Stimulated activated naive CD8-positive, alpha-beta T cell treated with anti-CD3 and anti-CD28 coated beads, Interleukin-15, Interleukin-2, amounts not matched to agents 100 ng/mL and 50 ng/mL, for 24 hours (primary cell): ENCODE results near the gene C1QTNF1.

ENCODE experiments used
- H3K27ac Mint-ChIP-seq: one replicate; pipeline ENCODE4 v1.8.0; 2021; ENCODE audit warnings: mild to moderate bottlenecking, mixed read lengths
- H3K27me3 Mint-ChIP-seq: one replicate; pipeline ENCODE4 v1.8.0; 2021; ENCODE audit warnings: mixed read lengths
- H3K36me3 Mint-ChIP-seq: one replicate; pipeline ENCODE4 v1.8.0; 2021; ENCODE audit warnings: low read depth, mixed read lengths
- H3K4me1 Mint-ChIP-seq: one replicate; pipeline ENCODE4 v1.8.0; 2021; ENCODE audit warnings: low read depth, mixed read lengths
- H3K4me3 Mint-ChIP-seq: one replicate; pipeline ENCODE4 v1.8.0; 2021; ENCODE audit warnings: mild to moderate bottlenecking, mixed read lengths
- H3K9me3 Mint-ChIP-seq: one replicate; pipeline ENCODE4 v1.8.0; 2021; ENCODE audit warnings: mixed read lengths

C1QTNF1 gene

DNA sequence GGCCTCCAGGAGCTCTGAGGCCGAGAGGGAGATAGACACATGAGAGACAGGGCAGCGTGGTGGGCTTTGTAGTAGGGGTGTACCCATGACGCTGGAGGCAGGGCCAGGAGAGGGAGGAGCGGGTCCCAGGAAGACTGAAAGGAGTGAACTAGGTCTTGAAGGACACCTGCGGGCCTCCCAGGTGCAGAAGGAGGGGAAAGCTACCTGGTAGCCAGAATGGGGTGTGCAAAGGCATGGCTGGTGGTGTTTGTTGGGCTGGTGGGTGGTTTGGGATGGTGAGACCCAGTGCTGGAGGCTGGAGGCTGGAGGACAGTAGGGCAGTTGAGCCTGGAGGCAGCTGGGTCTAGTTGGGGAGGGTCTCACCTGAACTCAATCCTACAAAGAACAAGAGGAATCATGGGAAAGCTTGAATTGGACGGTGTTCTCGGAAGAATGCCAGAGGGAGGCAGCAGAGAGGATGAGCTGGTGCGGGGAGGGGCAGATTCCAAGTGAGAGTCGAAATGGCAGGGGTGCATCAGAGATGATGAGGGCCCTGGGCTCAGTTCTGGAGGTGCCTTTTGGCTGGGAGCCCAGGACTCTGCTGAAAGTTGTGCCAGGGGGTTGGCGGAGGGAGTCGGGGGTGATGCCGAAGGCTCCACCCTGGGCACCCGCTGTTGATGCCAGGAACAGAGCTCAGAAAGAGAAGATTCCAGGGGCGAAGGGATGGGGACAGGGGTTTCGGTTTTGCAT is 21.2 kb downstream of the C1QTNF1 start:
- peaks cover 8% of the 10 kb centered on the region for H3K27me3 Mint-ChIP-seq
- no peak overlapping the region for H3K4me3 Mint-ChIP-seq
- no peak overlapping the region for H3K27ac Mint-ChIP-seq
- H3K9me3 Mint-ChIP-seq = no peaks in the 10 kb centered on the region
- H3K4me1 Mint-ChIP-seq = no peaks in the 10 kb centered on the region
- no peaks in the 10 kb centered on the region for H3K36me3 Mint-ChIP-seq

DNA sequence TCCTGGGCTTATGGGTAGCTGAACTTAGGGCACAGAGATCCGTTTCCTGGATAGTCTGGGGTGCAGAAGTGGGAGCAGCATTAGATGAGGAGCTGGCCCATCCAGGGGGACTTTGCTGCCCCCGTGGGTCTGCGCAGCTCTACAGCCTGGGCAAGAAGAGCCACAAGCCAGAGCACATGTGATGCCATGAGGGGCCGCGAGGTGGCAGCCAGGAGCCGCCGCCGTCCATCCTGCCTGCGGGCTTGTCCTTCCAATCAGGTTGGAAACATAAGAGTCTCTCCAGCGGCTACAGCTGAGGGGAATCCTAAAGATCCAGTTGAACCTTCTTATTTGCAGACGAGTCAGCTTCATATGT is 21.9 kb downstream of the C1QTNF1 start:
- Mint-ChIP-seq H3K9me3 (no peaks in the 10 kb centered on the region), H3K36me3 (no peaks in the 10 kb centered on the region), H3K4me3 (no peak overlapping the region), H3K4me1 (no peaks in the 10 kb centered on the region), H3K27ac (no peak overlapping the region), H3K27me3 (peaks cover 8% of the 10 kb centered on the region)

DNA sequence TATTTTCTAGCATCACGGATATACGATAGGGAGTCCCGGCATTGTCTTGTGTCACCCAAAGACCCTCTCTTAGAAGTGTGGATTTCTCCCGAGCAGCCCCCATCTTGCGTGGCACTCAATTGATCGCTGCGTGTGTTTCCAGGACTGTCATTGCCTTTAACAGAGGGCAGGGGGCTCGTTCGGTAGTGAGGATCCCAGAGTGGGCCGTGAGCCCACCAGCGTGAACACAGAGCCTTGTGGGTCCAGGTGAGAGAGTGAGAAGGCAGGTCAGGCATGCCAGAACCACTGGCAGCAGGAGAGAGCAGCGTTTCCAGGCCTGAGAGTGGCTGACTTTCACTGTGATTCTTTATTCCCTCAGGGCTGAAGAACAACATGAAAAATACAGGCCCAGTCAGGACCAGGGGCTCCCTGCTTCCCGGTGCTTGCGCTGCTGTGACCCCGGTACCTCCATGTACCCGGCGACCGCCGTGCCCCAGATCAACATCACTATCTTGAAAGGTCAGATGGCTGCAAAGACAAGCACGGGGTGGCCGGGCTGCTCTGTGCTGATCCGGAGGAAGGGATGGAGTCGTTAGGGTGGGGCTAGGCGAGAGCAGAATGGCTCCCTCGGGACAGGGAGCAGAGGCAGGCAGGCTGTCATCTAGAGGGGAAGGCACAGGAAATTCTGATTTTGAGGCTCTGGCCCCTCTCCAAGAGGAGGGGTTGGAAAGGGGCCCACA is 22.4 kb downstream of the C1QTNF1 start:
- Mint-ChIP-seq H3K4me1 (no peaks in the 10 kb centered on the region), H3K9me3 (no peaks in the 10 kb centered on the region), H3K27ac (no peak overlapping the region), H3K4me3 (no peak overlapping the region), H3K27me3 (peaks cover 12% of the 10 kb centered on the region), H3K36me3 (no peaks in the 10 kb centered on the region)

DNA sequence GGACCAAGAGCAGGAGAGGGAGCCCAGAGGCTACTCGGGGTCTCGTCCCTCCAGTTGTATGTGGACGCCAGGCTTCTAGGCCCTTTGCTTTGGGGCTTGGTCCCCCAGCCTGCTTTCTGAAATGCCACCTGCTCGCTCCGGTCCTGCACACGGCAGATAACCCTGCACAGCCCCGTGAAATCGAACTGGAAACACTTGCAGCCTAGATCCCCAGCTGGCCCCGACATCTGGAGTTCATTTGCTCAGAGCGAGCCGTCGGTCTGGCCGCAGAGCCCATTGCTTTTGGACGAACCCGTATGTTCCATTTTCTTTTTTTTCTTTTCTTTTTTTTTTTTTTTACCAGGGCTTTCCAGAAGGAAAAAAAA is 22.9 kb downstream of the C1QTNF1 start:
- Mint-ChIP-seq H3K4me1 (no peaks in the 10 kb centered on the region), H3K27ac (no peak overlapping the region), H3K9me3 (no peaks in the 10 kb centered on the region), H3K36me3 (no peaks in the 10 kb centered on the region), H3K27me3 (peaks cover 12% of the 10 kb centered on the region), H3K4me3 (no peak overlapping the region)

DNA sequence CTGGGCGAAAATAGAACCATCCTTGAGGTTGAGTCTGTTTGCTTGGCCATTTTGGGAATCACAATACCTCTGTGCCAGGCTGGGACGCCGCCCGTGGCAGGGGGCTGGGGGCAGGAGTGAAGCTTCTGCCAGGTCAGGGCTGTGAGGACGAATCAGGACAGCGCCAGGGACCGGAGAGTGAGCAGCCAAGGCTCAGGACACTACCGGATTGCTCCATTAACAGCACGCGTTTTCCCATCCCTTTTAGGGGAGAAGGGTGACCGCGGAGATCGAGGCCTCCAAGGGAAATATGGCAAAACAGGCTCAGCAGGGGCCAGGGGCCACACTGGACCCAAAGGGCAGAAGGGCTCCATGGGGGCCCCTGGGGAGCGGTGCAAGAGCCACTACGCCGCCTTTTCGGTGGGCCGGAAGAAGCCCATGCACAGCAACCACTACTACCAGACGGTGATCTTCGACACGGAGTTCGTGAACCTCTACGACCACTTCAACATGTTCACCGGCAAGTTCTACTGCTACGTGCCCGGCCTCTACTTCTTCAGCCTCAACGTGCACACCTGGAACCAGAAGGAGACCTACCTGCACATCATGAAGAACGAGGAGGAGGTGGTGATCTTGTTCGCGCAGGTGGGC is 23.4 kb downstream of the C1QTNF1 start:
- Mint-ChIP-seq H3K4me3 (no peak overlapping the region), H3K4me1 (no peaks in the 10 kb centered on the region), H3K27me3 (peaks cover 12% of the 10 kb centered on the region), H3K27ac (no peak overlapping the region), H3K36me3 (no peaks in the 10 kb centered on the region), H3K9me3 (no peaks in the 10 kb centered on the region)

DNA sequence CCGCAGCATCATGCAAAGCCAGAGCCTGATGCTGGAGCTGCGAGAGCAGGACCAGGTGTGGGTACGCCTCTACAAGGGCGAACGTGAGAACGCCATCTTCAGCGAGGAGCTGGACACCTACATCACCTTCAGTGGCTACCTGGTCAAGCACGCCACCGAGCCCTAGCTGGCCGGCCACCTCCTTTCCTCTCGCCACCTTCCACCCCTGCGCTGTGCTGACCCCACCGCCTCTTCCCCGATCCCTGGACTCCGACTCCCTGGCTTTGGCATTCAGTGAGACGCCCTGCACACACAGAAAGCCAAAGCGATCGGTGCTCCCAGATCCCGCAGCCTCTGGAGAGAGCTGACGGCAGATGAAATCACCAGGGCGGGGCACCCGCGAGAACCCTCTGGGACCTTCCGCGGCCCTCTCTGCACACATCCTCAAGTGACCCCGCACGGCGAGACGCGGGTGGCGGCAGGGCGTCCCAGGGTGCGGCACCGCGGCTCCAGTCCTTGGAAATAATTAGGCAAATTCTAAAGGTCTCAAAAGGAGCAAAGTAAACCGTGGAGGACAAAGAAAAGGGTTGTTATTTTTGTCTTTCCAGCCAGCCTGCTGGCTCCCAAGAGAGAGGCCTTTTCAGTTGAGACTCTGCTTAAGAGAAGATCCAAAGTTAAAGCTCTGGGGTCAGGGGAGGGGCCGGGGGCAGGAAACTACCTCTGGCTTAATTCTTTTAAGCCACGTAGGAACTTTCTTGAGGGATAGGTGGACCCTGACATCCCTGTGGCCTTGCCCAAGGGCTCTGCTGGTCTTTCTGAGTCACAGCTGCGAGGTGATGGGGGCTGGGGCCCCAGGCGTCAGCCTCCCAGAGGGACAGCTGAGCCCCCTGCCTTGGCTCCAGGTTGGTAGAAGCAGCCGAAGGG is 24.2 kb downstream of the C1QTNF1 start:
- Mint-ChIP-seq H3K4me1 (no peaks in the 10 kb centered on the region), H3K27me3 (peaks cover 14% of the 10 kb centered on the region), H3K9me3 (no peaks in the 10 kb centered on the region), H3K36me3 (no peaks in the 10 kb centered on the region), H3K27ac (no peak overlapping the region), H3K4me3 (no peak overlapping the region)

DNA sequence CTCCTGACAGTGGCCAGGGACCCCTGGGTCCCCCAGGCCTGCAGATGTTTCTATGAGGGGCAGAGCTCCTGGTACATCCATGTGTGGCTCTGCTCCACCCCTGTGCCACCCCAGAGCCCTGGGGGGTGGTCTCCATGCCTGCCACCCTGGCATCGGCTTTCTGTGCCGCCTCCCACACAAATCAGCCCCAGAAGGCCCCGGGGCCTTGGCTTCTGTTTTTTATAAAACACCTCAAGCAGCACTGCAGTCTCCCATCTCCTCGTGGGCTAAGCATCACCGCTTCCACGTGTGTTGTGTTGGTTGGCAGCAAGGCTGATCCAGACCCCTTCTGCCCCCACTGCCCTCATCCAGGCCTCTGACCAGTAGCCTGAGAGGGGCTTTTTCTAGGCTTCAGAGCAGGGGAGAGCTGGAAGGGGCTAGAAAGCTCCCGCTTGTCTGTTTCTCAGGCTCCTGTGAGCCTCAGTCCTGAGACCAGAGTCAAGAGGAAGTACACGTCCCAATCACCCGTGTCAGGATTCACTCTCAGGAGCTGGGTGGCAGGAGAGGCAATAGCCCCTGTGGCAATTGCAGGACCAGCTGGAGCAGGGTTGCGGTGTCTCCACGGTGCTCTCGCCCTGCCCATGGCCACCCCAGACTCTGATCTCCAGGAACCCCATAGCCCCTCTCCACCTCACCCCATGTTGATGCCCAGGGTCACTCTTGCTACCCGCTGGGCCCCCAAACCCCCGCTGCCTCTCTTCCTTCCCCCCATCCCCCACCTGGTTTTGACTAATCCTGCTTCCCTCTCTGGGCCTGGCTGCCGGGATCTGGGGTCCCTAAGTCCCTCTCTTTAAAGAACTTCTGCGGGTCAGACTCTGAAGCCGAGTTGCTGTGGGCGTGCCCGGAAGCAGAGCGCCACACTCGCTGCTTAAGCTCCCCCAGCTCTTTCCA is 25.1 kb downstream of the C1QTNF1 start:
- H3K27ac Mint-ChIP-seq = no peak overlapping the region

DNA sequence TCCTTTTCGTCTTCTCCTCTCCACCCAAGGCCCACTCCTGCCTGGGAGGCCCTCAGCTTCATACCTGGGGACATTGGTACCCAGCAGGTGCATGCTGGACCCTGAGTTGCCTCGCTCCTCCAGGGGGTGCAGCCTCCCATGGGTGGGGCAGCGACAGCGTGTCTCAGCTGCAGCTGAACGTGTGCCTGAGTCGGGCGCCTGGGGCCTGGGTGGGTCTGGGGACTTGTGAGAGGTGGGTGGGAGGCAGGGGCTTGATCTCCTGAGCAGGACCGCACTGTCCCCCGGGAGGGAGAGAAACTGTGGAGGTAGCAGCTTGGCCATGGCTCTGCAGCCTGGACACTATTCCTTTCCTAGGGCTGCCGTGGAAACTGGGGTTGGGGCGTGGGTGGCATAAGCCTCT is 25.9 kb downstream of the C1QTNF1 start:
- Mint-ChIP-seq H3K9me3 (no peaks in the 10 kb centered on the region), H3K4me3 (no peak overlapping the region), H3K27me3 (peaks cover 19% of the 10 kb centered on the region), H3K36me3 (no peaks in the 10 kb centered on the region), H3K4me1 (no peaks in the 10 kb centered on the region), H3K27ac (no peak overlapping the region)

More for the DNA sequence above, 25.1 kb downstream of the C1QTNF1 start:
- H3K27me3 Mint-ChIP-seq = peaks cover 21% of the 10 kb centered on the region
- H3K9me3 Mint-ChIP-seq = no peaks in the 10 kb centered on the region
- H3K4me3 Mint-ChIP-seq = no peak overlapping the region
- H3K4me1 Mint-ChIP-seq = no peaks in the 10 kb centered on the region
- H3K36me3 Mint-ChIP-seq = no peaks in the 10 kb centered on the region

DNA sequence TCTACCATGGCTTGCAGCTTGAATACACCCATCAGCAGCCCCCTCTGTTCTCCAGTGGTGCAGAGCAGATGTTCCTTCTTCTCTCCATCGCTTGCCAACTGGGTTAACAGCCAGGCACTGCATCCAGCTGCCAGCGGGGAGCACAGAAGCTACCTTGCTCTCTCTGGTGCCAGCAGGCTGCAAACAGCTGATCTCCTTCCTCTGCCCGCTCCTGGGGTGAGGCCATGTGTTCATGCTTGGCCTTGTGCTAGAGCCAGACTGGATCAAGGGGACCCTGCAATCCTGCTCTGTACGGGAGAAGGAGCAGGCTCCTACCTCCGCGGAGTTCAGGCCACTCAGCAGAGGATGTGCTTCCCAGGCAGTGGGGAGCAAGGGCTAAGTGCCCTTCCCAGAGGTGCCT is 26.6 kb downstream of the C1QTNF1 start:
- H3K27me3 Mint-ChIP-seq = peaks cover 16% of the 10 kb centered on the region
- no peak overlapping the region for H3K4me3 Mint-ChIP-seq
- no peaks in the 10 kb centered on the region for H3K4me1 Mint-ChIP-seq
- no peaks in the 10 kb centered on the region for H3K36me3 Mint-ChIP-seq
- H3K9me3 Mint-ChIP-seq = no peaks in the 10 kb centered on the region
- no peak overlapping the region for H3K27ac Mint-ChIP-seq

DNA sequence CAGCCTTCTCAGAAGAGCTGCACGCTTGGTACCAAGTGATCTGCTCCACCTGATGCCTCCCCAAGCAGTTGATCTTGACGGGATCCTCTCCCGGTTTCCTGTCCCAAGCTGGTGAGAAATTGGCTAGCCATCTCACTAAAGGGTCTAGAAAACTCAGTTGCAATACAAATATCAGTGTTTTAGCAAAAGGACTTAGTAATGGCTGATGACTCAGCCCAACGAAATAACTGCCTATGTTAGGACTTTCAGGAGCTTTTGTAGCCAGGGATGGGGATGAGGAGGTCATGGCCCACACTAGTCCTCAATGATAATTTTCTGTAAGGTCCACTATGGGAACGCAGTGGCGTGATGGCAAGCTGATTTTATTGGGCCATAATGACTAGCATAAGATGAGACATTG is 27.3 kb downstream of the C1QTNF1 start:
- Mint-ChIP-seq H3K9me3 (no peaks in the 10 kb centered on the region), H3K4me3 (no peak overlapping the region), H3K36me3 (no peaks in the 10 kb centered on the region), H3K27me3 (peaks cover 13% of the 10 kb centered on the region), H3K27ac (no peak overlapping the region), H3K4me1 (no peaks in the 10 kb centered on the region)

DNA sequence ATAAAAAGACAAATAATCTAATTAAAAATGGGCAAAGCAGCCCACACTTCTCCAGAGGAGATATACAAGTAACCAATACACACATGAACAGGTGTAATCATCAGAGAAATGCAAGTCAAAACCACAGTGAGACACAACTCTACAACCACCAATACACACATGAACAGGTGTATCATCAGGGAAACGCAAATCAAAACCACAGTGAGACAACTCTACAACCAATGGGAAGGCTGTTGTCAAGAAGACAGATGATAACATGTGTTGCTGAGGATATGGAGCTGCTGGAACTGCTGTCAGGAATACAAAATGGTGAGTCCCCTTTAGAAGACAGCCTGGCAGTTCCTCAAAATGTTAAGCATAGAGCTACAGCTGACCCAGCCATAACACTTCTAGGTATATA is 28.2 kb downstream of the C1QTNF1 start:
- Mint-ChIP-seq H3K27me3 (peaks cover 13% of the 10 kb centered on the region), H3K4me3 (no peak overlapping the region), H3K36me3 (no peaks in the 10 kb centered on the region), H3K4me1 (no peaks in the 10 kb centered on the region), H3K9me3 (no peaks in the 10 kb centered on the region), H3K27ac (no peak overlapping the region)

DNA sequence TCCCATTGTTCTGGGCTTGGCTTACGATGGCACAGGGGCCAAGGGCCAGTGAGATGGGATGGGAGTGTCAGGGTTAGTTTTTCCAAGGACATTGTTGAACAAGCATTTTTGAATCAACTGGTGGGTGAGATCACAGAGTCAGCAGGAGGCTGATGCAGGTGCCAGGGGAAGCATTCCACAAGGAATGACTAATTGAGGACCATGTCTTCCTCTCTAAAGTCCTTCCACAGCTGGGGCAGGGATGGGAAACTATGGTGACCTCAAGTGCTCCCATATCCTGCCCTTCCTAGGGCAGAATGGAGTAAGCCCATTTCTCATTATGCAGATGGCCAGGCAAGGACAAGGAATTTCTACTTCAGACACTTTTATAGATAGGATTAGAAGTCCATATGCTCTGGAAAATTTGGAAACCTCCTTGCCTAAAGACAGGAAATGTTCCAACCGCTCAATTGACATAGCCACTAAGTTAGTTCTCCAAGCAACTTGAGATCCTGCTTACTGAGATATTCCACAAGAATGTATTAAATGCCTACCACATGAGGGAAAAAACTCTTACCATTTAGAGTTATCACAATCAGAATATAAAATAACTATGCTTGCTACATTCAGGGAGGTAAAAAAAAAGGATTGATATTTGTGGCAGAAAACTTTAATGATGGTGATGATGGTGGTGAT is 29.4 kb downstream of the C1QTNF1 start:
- no peak overlapping the region for H3K4me3 Mint-ChIP-seq
- peaks cover 3% of the 10 kb centered on the region for H3K4me1 Mint-ChIP-seq
- H3K27ac Mint-ChIP-seq = no peak overlapping the region
- no peaks in the 10 kb centered on the region for H3K9me3 Mint-ChIP-seq
- no peaks in the 10 kb centered on the region for H3K36me3 Mint-ChIP-seq
- peaks cover 13% of the 10 kb centered on the region for H3K27me3 Mint-ChIP-seq

DNA sequence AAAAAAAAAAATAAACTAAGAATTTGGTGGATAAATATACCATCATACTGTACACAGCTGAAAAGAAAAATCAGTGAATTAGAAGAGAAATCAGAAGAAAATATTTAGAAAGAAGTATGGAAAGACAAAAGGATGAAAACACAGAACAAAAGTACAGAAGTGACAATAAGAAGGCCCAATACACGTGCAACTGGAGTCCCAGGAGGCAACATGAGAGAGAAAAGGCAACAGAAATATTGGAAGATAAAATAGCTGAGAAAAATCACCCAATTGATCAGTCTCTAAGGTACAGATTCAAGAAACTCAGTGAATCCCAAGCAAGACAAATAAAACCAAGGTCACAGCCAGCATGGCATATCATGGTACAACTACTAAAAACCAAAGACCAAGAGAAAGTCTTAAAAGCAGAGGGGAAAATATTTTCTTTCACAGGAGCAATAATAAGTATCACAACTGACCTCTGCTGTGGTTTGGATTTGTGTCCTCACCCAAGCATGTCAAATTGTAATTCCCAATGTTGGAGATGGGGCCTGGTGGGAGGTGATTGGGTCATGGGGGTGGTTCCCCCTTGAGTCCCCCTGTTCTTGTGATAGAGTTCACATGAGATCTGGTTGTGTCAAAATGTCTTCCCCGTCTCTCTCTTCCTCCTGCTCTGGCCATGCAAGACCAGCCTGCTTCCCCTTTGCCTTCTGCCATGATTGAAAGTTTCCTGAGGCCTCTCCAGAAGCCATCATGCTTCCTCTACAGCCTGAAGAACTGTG is 30.4 kb downstream of the C1QTNF1 start:
- no peak overlapping the region for H3K27ac Mint-ChIP-seq
- peaks cover 16% of the 10 kb centered on the region for H3K27me3 Mint-ChIP-seq
- no peaks in the 10 kb centered on the region for H3K36me3 Mint-ChIP-seq
- H3K9me3 Mint-ChIP-seq = no peaks in the 10 kb centered on the region
- H3K4me3 Mint-ChIP-seq = no peak overlapping the region
- peaks cover 6% of the 10 kb centered on the region for H3K4me1 Mint-ChIP-seq
